ENCODE results near the gene TMEM221. TPM values are rescaled to one million over a fixed set of nuclear protein-coding genes. Genes with fewer than 3 reads are reported as not detected.

TMEM221 gene
- total and polyA plus RNA-seq, 9 of the 15 experiments (the other 6 are each of a cell fraction or from before 2014, with no cell fraction given): 0.06 to 0.35 TPM; not detected in 7

DNA sequence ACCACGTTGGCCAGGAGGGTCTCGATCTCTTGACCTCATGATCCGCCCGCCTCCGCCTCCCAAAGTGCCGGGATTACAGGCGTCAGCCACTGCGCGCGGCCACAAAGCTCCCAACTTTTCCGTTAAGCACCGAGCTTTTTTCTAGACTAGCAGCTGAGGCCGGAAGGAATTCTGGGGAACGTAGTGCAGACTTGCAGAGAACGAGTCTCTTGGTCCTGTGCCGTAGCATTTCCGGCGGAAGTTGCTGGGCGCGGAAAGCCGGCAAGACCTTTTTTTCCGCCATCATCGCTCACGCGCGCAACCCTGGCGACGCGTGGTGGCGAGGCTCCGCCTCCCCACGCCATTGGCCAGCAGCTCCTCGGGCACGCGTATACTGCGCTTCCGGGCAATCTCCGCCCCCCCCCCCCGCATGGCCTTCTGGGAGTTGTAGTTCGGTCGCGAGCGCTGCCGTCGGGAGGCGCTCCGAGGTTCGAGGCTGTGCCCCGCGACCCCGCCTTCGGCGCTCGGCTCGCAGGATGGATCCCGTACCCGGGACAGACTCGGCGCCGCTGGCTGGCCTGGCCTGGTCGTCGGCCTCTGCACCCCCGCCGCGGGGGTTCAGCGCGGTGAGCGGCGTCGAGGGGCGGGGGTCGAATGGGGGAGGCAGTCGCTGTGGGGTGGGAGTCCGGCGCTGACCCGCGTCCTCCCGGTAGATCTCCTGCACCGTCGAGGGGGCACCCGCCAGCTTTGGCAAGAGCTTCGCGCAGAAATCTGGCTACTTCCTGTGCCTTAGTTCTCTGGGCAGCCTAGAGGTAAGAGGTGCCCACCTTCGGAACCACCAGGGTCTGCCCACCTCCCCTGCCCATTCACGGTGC lies 28.6 kb downstream of the TMEM221 start, which contains the start of gene MVB12A (continued):
- TF ChIP-seq, protein P1, sequence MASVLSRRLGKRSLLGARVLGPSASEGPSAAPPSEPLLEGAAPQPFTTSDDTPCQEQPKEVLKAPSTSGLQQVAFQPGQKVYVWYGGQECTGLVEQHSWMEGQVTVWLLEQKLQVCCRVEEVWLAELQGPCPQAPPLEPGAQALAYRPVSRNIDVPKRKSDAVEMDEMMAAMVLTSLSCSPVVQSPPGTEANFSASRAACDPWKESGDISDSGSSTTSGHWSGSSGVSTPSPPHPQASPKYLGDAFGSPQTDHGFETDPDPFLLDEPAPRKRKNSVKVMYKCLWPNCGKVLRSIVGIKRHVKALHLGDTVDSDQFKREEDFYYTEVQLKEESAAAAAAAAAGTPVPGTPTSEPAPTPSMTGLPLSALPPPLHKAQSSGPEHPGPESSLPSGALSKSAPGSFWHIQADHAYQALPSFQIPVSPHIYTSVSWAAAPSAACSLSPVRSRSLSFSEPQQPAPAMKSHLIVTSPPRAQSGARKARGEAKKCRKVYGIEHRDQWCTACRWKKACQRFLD (CRISPR knock-in tag; IDR thresholded peaks at IDR 0.05): peak; percentile 95
- TF ChIP-seq, protein P2, sequence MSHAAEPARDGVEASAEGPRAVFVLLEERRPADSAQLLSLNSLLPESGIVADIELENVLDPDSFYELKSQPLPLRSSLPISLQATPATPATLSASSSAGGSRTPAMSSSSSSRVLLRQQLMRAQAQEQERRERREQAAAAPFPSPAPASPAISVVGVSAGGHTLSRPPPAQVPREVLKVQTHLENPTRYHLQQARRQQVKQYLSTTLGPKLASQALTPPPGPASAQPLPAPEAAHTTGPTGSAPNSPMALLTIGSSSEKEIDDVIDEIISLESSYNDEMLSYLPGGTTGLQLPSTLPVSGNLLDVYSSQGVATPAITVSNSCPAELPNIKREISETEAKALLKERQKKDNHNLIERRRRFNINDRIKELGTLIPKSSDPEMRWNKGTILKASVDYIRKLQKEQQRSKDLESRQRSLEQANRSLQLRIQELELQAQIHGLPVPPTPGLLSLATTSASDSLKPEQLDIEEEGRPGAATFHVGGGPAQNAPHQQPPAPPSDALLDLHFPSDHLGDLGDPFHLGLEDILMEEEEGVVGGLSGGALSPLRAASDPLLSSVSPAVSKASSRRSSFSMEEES (CRISPR knock-in tag; IDR thresholded peaks at IDR 0.05): no peak
- TF ChIP-seq NFYB (IDR thresholded peaks at IDR 0.05; ENCODE audit: extremely low read depth, insufficient read length) (peak; percentile 64), NCOA4 (IDR thresholded peaks at IDR 0.05; ENCODE audit: partially characterized antibody) (no peak), MAFG (tag; conservative IDR thresholded peaks at IDR 0.05) (no peak), LEF1 (IDR thresholded peaks at IDR 0.05) (no peak), ZNF644 (tag; IDR thresholded peaks at IDR 0.05; ENCODE audit: low read depth) (no peak), EP300 (IDR thresholded peaks at IDR 0.05; ENCODE audit: low read length) (no peak), KHSRP (IDR thresholded peaks at IDR 0.05) (no peak), ZNF41 (CRISPR knock-in tag; conservative IDR thresholded peaks at IDR 0.05) (no peak), SRSF9 (IDR thresholded peaks at IDR 0.05; ENCODE audit: borderline replicate concordance, low read depth, low read length) (no peak)
- TF ChIP-seq, protein P3, sequence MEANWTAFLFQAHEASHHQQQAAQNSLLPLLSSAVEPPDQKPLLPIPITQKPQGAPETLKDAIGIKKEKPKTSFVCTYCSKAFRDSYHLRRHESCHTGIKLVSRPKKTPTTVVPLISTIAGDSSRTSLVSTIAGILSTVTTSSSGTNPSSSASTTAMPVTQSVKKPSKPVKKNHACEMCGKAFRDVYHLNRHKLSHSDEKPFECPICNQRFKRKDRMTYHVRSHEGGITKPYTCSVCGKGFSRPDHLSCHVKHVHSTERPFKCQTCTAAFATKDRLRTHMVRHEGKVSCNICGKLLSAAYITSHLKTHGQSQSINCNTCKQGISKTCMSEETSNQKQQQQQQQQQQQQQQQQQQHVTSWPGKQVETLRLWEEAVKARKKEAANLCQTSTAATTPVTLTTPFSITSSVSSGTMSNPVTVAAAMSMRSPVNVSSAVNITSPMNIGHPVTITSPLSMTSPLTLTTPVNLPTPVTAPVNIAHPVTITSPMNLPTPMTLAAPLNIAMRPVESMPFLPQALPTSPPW (CRISPR knock-in tag; IDR thresholded peaks at IDR 0.05): peak; percentile 98
- TF ChIP-seq, protein P4, sequence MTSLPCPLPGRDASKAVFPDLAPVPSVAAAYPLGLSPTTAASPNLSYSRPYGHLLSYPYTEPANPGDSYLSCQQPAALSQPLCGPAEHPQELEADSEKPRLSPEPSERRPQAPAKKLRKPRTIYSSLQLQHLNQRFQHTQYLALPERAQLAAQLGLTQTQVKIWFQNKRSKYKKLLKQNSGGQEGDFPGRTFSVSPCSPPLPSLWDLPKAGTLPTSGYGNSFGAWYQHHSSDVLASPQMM (CRISPR knock-in tag; IDR thresholded peaks at IDR 0.05): no peak
- TF ChIP-seq, protein P5, sequence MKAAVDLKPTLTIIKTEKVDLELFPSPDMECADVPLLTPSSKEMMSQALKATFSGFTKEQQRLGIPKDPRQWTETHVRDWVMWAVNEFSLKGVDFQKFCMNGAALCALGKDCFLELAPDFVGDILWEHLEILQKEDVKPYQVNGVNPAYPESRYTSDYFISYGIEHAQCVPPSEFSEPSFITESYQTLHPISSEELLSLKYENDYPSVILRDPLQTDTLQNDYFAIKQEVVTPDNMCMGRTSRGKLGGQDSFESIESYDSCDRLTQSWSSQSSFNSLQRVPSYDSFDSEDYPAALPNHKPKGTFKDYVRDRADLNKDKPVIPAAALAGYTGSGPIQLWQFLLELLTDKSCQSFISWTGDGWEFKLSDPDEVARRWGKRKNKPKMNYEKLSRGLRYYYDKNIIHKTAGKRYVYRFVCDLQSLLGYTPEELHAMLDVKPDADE (conservative IDR thresholded peaks at IDR 0.05; ENCODE audit: control insufficient read depth, low read depth, low read length): peak; percentile 94; the same call in 1 of the 2 replicates
- TF ChIP-seq, protein P6, sequence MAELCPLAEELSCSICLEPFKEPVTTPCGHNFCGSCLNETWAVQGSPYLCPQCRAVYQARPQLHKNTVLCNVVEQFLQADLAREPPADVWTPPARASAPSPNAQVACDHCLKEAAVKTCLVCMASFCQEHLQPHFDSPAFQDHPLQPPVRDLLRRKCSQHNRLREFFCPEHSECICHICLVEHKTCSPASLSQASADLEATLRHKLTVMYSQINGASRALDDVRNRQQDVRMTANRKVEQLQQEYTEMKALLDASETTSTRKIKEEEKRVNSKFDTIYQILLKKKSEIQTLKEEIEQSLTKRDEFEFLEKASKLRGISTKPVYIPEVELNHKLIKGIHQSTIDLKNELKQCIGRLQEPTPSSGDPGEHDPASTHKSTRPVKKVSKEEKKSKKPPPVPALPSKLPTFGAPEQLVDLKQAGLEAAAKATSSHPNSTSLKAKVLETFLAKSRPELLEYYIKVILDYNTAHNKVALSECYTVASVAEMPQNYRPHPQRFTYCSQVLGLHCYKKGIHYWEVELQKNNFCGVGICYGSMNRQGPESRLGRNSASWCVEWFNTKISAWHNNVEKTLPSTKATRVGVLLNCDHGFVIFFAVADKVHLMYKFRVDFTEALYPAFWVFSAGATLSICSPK (IDR thresholded peaks at IDR 0.05; ENCODE audit: borderline replicate concordance): no peak

Data from K562 (cell line).